Memory B cell (primary cell): ENCODE measurements around the gene FUT6.
"Not testable (repeated sequence)": the region's sequence is repeated elsewhere in the genome, so short reads cannot be mapped to it uniquely, and the experiment has no call there.

Source experiments
- ATAC-seq: fragments of 150-1000 bp; cut with Tn5 transposase; 2 replicates; pipeline ENCODE4 v1.10.0; 2021; ENCODE audit warnings: low read depth, mild to moderate bottlenecking, moderate library complexity
- DNase-seq, 2 donors: peaks; one replicate each; pipeline ENCODE4 v3.0.0; 2022; ENCODE audit warnings: low spot score in 2 of 2
- H3K27ac Mint-ChIP-seq: one replicate; pipeline ENCODE4 v1.8.0; 2022; ENCODE audit warnings: mild to moderate bottlenecking, moderate library complexity, mixed read lengths
- H3K27me3 Mint-ChIP-seq: one replicate; pipeline ENCODE4 v1.8.0; 2022; ENCODE audit warnings: mixed read lengths
- H3K36me3 Mint-ChIP-seq: one replicate; pipeline ENCODE4 v1.8.0; 2022; ENCODE audit warnings: mild to moderate bottlenecking, mixed read lengths
- H3K4me1 Mint-ChIP-seq: one replicate; pipeline ENCODE4 v1.8.0; 2022; ENCODE audit warnings: mixed read lengths
- H3K4me3 Mint-ChIP-seq: one replicate; pipeline ENCODE4 v1.8.0; 2022; ENCODE audit warnings: mild to moderate bottlenecking, moderate library complexity, mixed read lengths
- H3K9me3 Mint-ChIP-seq: one replicate; pipeline ENCODE4 v1.8.0; 2022; ENCODE audit warnings: mixed read lengths

Gene FUT6

DNA sequence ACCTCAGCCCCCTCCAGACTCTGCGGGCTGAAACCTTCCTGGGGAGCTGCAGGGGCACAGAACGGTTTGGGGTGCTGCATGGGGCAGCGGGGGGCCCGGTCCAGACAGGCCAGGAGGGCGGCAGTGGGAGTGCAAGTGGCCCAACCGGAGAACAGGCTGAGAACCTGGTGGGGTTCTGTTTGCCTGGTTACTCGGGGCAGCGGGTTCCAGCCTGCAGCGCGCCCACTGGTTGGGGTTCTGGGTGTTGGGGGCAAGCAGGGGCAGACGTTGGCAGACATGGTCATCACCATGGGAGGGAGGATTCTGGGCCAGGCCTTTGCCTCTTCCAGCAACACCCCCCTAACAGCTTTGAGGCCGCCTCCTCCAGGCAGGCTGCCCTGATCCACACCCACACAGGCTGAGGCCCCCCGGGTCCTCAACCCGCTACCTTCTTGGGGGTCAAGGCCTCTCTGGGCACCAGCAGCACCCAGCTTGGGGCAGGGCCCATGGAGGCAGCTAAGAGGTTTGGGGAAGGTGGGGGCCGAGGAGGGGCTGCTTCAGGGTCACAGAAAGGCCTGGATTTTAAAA, 54.8 kb downstream of the FUT6 start, which contains the start of gene PRR22:
PRR22 (minus strand) TSS at position 166 of the 567 bp plus-strand sequence; CDS start at position 80, 86 bp downstream.
- Mint-ChIP-seq H3K27me3 (no peaks in the 10 kb centered on the region), H3K4me3 (no peak within 1 kb of the TSS), H3K27ac (no peak within 1 kb of the TSS), H3K9me3 (no peaks in the 10 kb centered on the region), H3K4me1 (no peaks in the 10 kb centered on the region), H3K36me3 (peaks cover 26% of the 10 kb centered on the region)
- no peak for ATAC-seq
- DNase-seq = no peak

DNA sequence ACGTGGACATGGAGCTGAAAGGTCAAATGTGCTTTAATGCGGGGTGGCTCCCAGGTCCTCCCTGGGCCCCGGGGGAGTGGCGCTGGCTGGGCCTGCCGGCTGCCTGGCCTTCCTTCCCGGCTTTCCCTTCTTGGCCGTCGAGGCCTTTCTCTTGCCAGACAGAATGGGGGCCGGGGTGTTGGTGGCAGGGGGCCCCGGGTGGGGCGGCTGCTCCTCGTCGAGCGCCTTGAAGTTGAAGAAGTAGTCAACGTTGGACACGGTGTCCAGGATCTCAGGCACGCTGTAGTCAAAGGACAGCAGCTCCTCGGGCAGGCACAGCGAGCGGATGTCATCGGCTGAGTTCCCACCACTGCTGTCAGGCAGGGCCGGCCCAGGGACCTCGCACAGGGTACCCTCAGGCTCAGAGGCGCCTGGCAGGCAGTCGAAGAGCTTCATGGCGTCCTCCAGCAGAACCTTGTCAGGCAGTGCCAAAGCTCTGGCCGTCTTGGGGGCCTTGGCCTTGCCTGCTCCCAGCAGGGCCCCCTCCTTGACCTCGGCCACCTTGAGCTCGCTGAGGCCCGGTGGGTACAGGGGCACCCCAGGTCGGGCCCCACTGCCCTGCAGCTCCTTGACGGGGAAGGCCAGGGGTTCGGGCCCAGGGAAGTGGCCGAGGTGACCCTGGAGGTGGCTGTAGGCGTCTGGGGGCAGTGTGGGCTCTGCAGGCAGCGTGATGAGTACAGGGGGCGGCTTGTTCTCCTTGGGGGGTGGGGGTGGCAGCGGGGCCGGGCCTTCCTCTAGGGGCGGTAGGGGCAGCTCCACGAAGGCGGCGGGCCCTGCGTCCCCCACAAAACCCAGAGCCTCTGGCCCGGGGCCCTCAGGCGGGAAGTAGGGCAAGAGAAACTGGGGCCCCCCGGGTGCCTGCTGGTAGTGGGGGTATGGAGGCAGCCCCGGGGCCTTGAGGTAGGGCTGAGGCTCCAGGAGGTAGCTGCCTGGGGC, 56.3 kb downstream of the FUT6 start:
- Mint-ChIP-seq H3K4me1 (no peaks in the 10 kb centered on the region), H3K27ac (no peak overlapping the region), H3K9me3 (no peaks in the 10 kb centered on the region), H3K36me3 (peaks cover 19% of the 10 kb centered on the region), H3K27me3 (no peaks in the 10 kb centered on the region), H3K4me3 (no peak overlapping the region)
- no peak for DNase-seq
- no peak for ATAC-seq

DNA sequence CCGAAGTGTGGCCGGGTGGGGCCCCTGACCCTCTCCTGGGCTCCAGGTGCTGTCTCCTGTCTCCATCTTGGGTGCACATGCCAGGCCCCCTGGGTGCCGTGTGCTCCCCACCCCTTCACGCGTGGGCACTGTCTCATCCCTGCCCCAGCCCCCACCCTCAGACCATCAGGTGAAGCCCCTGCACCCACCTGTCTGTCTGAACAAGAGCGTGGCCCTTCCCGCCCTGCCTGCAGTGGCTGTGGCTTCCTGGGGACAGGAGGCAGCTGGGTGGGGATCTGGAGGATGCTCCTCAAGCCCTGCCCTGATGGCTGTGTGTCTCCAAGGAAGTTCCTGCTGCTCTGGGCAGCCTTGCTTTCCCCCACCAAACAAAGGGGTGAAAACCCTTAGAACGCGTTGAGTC, 57.2 kb downstream of the FUT6 start:
- H3K9me3 Mint-ChIP-seq = no peaks in the 10 kb centered on the region
- no peak overlapping the region for H3K4me3 Mint-ChIP-seq
- no peaks in the 10 kb centered on the region for H3K27me3 Mint-ChIP-seq
- H3K27ac Mint-ChIP-seq = no peak overlapping the region
- ATAC-seq = no peak
- peaks cover 19% of the 10 kb centered on the region for H3K36me3 Mint-ChIP-seq
- DNase-seq = no peak
- H3K4me1 Mint-ChIP-seq = no peaks in the 10 kb centered on the region

DNA sequence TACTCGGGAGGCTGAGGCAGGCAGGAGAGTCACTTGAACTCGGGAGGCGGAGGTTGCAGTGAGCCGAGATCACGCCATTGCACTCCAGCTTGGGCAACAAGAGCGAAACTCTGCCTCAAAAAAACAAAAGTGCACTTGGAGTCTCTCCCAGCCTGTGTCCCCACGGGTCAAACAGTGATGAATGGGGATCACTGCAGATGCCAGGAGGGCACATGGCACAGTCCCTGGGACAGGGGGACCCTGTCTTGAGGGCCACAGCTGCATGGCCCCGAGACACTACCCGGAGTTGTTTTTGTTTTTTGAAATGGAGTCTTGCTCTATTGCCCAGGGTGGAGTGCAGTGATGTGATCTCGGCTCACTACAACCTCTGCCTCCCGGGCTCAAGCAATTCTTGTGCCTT, 58.6 kb downstream of the FUT6 start:
- not testable (repeated sequence) for H3K27ac Mint-ChIP-seq, H3K4me1 Mint-ChIP-seq, H3K9me3 Mint-ChIP-seq, DNase-seq, H3K27me3 Mint-ChIP-seq, ATAC-seq, H3K4me3 Mint-ChIP-seq, H3K36me3 Mint-ChIP-seq
